GM19324 (cell line): ENCODE results near the gene OR5AC2.

Experiments used
- ATAC-seq: cut with Tn5 transposase; IDR thresholded peaks from one replicate; pipeline ENCODE4 v1.9.1; 2021; ENCODE audit warnings: mild to moderate bottlenecking, moderate library complexity; ENCODE audit not compliant: unreplicated experiment, low FRiP score

OR5AC2 gene

GRCh38 chr3:98136631-98137030, 49.7 kb downstream of the OR5AC2 start:
- no peak for ATAC-seq
